Testis (tissue), 2 donors: ENCODE data around the gene SEC14L1.

Experiments used
- CTCF ChIP-seq, 3 experiments: fragments of 450-650 bp in 2 of 3; fragments of 200-600 bp in 1 of 3; sonication (generic) in 1 of 3; IDR thresholded peaks; one replicate each; pipeline ENCODE4 v1.5.1; 2016 to 2019; ENCODE audit warnings: antibody characterized with exemption in 3 of 3, mild to moderate bottlenecking in 2 of 3, moderate library complexity in 1 of 3
- POLR2A ChIP-seq: fragments of 450-650 bp; IDR thresholded peaks from one replicate; pipeline ENCODE4 v1.6.1; 2017; ENCODE audit warnings: antibody characterized with exemption, mild to moderate bottlenecking, moderate library complexity

DNA sequence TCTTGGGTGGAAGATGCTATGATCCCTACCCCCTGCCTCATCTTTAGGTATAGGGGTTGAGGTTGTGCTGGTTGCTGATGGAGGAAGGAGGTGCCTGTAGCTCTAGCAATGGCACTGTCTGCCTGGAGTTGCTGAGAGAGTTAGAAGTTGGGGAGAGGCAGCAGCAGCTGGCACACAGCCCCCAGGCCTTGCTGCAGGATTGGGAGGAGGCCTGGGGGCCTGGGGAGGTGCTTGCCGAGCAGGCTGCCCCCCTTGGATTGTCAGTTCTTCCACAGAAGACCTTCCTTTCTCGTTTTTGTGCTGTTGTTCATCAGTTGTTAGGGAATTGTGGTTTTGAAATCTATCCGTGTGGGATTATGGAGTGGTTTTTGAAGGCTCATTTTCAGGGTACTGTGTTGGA, 52.9 kb downstream of the SEC14L1 start:
- TF ChIP-seq POLR2A (no peak), CTCF (IDR thresholded peaks at IDR 0.05) (no peak)
